ENCODE results near the gene CCDC178. TPM values are rescaled to one million over a fixed set of nuclear protein-coding genes. Genes with fewer than 3 reads are reported as not detected.

The CCDC178 gene
- total RNA-seq, 1 experiment from 2014 or later = not detected

GRCh38 chr18:32902568-32903330 is 537.8 kb downstream of the CCDC178 start:
- Histone ChIP-seq H3K79me2 (ENCODE audit: insufficient read depth, low read length) (no peaks in the 10 kb centered on the region), H3K36me3 (ENCODE audit: control insufficient read depth in 1 of 2, insufficient read depth in 2 of 2, low read length in 2 of 2) (no peaks in the 10 kb centered on the region), H3K4me2 (ENCODE audit: low read length) (no peak overlapping the region), H3K9me3 (ENCODE audit: control insufficient read depth in 1 of 2, insufficient read depth in 1 of 2, low read depth in 1 of 2, low read length in 2 of 2) (no peaks in the 10 kb centered on the region; a peak in 1 of 4 replicates), H3K27ac (ENCODE audit: low read depth, low read length) (no peak overlapping the region), H4K20me1 (ENCODE audit: insufficient read depth) (no peaks in the 10 kb centered on the region), H3K9ac (ENCODE audit: low read length) (no peak overlapping the region), H3K9me2 (ENCODE audit: insufficient read depth) (no peaks in the 10 kb centered on the region), H2AFZ (ENCODE audit: low read depth, low read length, poor library complexity, severe bottlenecking) (no peak overlapping the region), H3K27me3 (ENCODE audit: insufficient read depth, low read length) (no peaks in the 10 kb centered on the region), H3K4me1 (ENCODE audit: control insufficient read depth in 1 of 2, insufficient read depth in 2 of 2, low read length in 2 of 2) (no peaks in the 10 kb centered on the region), H3K4me3 (replicated peaks in 1 of 2; ENCODE audit: low read depth in 1 of 2, low read length in 2 of 2) (no peak overlapping the region)
- ChIA-PET RAD21 (ENCODE audit: low non-redundant PET in 1 of 2, low total read pairs in 2 of 2, uncharacterized antibody in 2 of 2, unreplicated experiment in 2 of 2) (no interaction called here), CTCF (no interaction called here), POLR2A (no interaction called here)
- BruUV-seq (replicated peaks) = no TSS peak
- TF ChIP-seq EZH2 (IDR thresholded peaks at IDR 0.05) (no peak), CBX3 (IDR thresholded peaks at IDR 0.05; ENCODE audit: low read depth) (no peak), TCF7L2 (IDR thresholded peaks at IDR 0.05; ENCODE audit: borderline replicate concordance, extremely low read depth, insufficient read depth, insufficient read length) (no peak), SRF (IDR thresholded peaks at IDR 0.05; ENCODE audit: low read depth) (no peak), FOSL1 (IDR thresholded peaks at IDR 0.05; ENCODE audit: low read depth) (no peak), MAX (IDR thresholded peaks at IDR 0.05) (no peak), ZFX (IDR thresholded peaks at IDR 0.05) (no peak), ATF3 (IDR thresholded peaks at IDR 0.05) (no peak), ELF1 (IDR thresholded peaks at IDR 0.05; ENCODE audit: borderline replicate concordance, low read depth) (no peak), SP1 (IDR thresholded peaks at IDR 0.05; ENCODE audit: low read depth) (no peak), ZBTB33 (IDR thresholded peaks at IDR 0.05; ENCODE audit: extremely low read depth, insufficient replicate concordance, low read length) (no peak), POLR2A (IDR thresholded peaks at IDR 0.05; ENCODE audit: borderline replicate concordance, extremely low read depth, insufficient read depth, insufficient read length) (no peak), POLR2AphosphoS5 (IDR thresholded peaks at IDR 0.05; ENCODE audit: low read depth, low read length) (no peak), EZH2phosphoT487 (IDR thresholded peaks at IDR 0.05; ENCODE audit: borderline replicate concordance) (no peak), CEBPB (IDR thresholded peaks at IDR 0.05; ENCODE audit: low read depth) (no peak), SIN3A (IDR thresholded peaks at IDR 0.05; ENCODE audit: low read depth) (no peak), EGR1 (IDR thresholded peaks at IDR 0.05; ENCODE audit: low read depth) (no peak), REST (IDR thresholded peaks at IDR 0.05; ENCODE audit: low read depth) (no peak)
- DNase-seq (ENCODE audit: low read depth, low spot score) (no peak), ATAC-seq (no peak)
- intact Hi-C loops (cut with micrococcal nuclease) = no loop called here

Data from HCT116 (cell line).